HepG2 (cell line): ENCODE results near the gene PRTN3. TPM values are rescaled to one million over a fixed set of nuclear protein-coding genes. Genes with fewer than 3 reads are reported as not detected.

Source experiments
- HNRNPK ChIP-seq: fragments of 200-400 bp; formaldehyde crosslinking; IDR thresholded peaks from 2 replicates; pipeline ENCODE4 v1.6.1; 2018; ENCODE audit warnings: low read length, low read depth, moderate library complexity, mild to moderate bottlenecking; ENCODE audit not compliant: poor library complexity, severe bottlenecking
- MIER3 ChIP-seq: IDR thresholded peaks from 2 replicates; pipeline ENCODE4 v1.6.1; 2016; ENCODE audit warnings: missing compliant biosample characterization, borderline replicate concordance
- MYNN ChIP-seq: sonication (generic); formaldehyde crosslinking; IDR thresholded peaks from 2 replicates; pipeline ENCODE4 v1.4.0; 2020; ENCODE audit warnings: mild to moderate bottlenecking, low read depth, missing genetic modification reagents
- SP4 ChIP-seq: sonication (generic); formaldehyde crosslinking; IDR thresholded peaks from 2 replicates; pipeline ENCODE4 v1.8.1; 2023; ENCODE audit warnings: mild to moderate bottlenecking, missing genetic modification reagents
- polyA plus RNA-seq, 8 experiments: library from polyadenylated mRNA; depleted of rRNA in 3 of 8; stranded (reverse) in 7 of 8; unstranded in 1 of 8; fragments of >200 nt; fragmentation: Illumina TruSeq in 4 of 8; extraction: Trizol in 4 of 8; gene quantifications; 2 replicates each; pipeline versions ENCODE4 v1.2.1 to v1.2.3, GENCODE V29; 2011 to 2016; ENCODE audit warnings: low read depth in 4 of 8, missing spikeins in 1 of 8, mixed read lengths in 1 of 8; ENCODE audit not compliant: insufficient read depth in 1 of 8
- total RNA-seq, 5 experiments: library from RNA; depleted of rRNA; stranded (reverse); fragments of >200 nt; fragmentation: Illumina TruSeq; extraction: Trizol; gene quantifications; 2 replicates each; pipeline ENCODE4 v1.2.3, GENCODE V29; 2016; ENCODE audit warnings: low read depth in 1 of 5
- TF ChIP-seq, protein P1 (sequence below): sonication (generic); formaldehyde crosslinking; IDR thresholded peaks from 2 replicates; pipeline ENCODE4 v1.5.1; 2020; ENCODE audit warnings: mild to moderate bottlenecking, moderate library complexity, missing genetic modification reagents
- TF ChIP-seq, protein P2 (sequence below): IDR thresholded peaks from 2 replicates; pipeline ENCODE4 v1.4.0; 2020; ENCODE audit warnings: mild to moderate bottlenecking, missing genetic modification reagents
- TF ChIP-seq, protein P3 (sequence below): IDR thresholded peaks from 2 replicates; pipeline ENCODE4 v1.6.1; 2016; ENCODE audit warnings: missing biosample characterization, missing genetic modification reagents, low read depth
- TF ChIP-seq, protein P4 (sequence below): IDR thresholded peaks from 2 replicates; pipeline ENCODE4 v1.6.1; 2016

The PRTN3 gene
- total and polyA plus RNA-seq, 2 of the 13 experiments (the other 11 are each of a cell fraction or from before 2014, with no cell fraction given), result not detected

DNA sequence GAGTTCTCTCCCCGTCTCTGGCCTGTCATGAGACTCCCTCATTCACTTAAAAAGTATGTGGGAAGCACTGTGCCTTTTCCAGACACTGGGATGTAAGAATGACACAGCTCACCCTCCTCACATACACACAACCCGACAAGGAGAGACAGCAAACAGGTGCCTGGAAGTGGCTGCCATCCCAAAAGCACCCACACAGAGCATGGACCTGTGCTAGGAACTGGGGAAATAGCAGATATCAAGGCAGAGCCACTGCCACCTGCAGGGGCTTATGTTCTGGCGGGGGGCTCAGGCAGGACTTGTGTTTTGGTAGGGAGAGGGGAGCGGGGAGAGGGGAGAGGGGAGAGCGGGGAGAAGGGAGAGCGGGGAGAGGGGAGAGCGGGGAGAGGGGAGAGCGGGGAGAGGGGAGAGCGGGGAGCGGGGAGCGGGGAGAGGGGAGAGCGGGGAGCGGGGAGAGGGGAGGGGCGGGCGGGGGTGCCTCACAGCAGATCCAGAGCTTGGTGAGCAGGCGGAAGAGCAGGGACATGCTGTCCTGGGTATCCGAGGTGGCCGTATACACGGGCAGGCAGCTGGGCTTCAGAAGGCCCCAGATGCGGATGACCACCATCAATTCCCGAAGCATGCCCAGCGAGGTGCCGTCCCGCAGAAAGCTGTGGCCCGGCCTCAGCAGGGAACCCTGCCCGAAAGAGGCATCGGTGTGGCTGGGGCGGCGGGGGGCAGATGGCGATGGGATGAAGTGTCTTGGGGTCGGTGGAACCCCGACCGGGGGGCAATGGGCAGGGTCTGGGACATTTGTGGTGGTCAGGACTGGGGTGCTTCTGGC, 30.9 kb downstream of the PRTN3 start (continued):
- TF ChIP-seq, protein P1, sequence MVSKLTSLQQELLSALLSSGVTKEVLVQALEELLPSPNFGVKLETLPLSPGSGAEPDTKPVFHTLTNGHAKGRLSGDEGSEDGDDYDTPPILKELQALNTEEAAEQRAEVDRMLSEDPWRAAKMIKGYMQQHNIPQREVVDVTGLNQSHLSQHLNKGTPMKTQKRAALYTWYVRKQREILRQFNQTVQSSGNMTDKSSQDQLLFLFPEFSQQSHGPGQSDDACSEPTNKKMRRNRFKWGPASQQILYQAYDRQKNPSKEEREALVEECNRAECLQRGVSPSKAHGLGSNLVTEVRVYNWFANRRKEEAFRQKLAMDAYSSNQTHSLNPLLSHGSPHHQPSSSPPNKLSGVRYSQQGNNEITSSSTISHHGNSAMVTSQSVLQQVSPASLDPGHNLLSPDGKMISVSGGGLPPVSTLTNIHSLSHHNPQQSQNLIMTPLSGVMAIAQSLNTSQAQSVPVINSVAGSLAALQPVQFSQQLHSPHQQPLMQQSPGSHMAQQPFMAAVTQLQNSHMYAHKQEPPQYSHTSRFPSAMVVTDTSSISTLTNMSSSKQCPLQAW (CRISPR knock-in tag), result no peak
- TF ChIP-seq, protein P2, sequence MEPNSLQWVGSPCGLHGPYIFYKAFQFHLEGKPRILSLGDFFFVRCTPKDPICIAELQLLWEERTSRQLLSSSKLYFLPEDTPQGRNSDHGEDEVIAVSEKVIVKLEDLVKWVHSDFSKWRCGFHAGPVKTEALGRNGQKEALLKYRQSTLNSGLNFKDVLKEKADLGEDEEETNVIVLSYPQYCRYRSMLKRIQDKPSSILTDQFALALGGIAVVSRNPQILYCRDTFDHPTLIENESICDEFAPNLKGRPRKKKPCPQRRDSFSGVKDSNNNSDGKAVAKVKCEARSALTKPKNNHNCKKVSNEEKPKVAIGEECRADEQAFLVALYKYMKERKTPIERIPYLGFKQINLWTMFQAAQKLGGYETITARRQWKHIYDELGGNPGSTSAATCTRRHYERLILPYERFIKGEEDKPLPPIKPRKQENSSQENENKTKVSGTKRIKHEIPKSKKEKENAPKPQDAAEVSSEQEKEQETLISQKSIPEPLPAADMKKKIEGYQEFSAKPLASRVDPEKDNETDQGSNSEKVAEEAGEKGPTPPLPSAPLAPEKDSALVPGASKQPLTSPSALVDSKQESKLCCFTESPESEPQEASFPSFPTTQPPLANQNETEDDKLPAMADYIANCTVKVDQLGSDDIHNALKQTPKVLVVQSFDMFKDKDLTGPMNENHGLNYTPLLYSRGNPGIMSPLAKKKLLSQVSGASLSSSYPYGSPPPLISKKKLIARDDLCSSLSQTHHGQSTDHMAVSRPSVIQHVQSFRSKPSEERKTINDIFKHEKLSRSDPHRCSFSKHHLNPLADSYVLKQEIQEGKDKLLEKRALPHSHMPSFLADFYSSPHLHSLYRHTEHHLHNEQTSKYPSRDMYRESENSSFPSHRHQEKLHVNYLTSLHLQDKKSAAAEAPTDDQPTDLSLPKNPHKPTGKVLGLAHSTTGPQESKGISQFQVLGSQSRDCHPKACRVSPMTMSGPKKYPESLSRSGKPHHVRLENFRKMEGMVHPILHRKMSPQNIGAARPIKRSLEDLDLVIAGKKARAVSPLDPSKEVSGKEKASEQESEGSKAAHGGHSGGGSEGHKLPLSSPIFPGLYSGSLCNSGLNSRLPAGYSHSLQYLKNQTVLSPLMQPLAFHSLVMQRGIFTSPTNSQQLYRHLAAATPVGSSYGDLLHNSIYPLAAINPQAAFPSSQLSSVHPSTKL (CRISPR knock-in tag), result no peak
- TF ChIP-seq HNRNPK, result peak; percentile 78
- TF ChIP-seq, protein P3, sequence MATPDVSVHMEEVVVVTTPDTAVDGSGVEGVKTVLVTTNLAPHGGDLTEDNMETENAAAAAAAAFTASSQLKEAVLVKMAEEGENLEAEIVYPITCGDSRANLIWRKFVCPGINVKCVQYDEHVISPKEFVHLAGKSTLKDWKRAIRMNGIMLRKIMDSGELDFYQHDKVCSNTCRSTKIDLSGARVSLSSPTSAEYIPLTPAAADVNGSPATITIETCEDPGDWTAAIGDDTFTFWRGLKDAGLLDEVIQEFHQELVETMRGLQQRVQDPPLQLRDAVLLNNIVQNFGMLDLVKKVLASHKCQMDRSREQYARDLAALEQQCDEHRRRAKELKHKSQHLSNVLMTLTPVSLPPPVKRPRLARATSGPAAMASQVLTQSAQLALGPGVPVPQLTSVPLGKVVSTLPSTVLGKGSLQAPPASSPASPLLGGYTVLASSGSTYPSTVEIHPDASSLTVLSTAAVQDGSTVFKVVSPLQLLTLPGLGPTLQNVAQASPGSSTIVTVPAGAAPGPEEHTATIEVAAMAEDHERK (CRISPR knock-in tag), result no peak
- no peak for TF ChIP-seq MIER3 (CRISPR knock-in tag)
- no peak for TF ChIP-seq SP4 (CRISPR knock-in tag)
- TF ChIP-seq, protein P4, sequence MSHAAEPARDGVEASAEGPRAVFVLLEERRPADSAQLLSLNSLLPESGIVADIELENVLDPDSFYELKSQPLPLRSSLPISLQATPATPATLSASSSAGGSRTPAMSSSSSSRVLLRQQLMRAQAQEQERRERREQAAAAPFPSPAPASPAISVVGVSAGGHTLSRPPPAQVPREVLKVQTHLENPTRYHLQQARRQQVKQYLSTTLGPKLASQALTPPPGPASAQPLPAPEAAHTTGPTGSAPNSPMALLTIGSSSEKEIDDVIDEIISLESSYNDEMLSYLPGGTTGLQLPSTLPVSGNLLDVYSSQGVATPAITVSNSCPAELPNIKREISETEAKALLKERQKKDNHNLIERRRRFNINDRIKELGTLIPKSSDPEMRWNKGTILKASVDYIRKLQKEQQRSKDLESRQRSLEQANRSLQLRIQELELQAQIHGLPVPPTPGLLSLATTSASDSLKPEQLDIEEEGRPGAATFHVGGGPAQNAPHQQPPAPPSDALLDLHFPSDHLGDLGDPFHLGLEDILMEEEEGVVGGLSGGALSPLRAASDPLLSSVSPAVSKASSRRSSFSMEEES (CRISPR knock-in tag), result no peak
- peak; percentile 56; the same call in 1 of the 2 replicates for TF ChIP-seq MYNN
